PC-9 (cell line): Measurements from ENCODE around the gene ARNT2.

Source experiments
- CTCF ChIP-seq: fragments of 200-600 bp; sonication (generic); conservative IDR thresholded peaks from 2 replicates; pipeline ENCODE4 v1.6.1; 2017; ENCODE audit warnings: mixed run types, antibody characterized with exemption, mild to moderate bottlenecking, moderate library complexity
- EZH2 ChIP-seq: fragments of 200-600 bp; sonication (generic); IDR thresholded peaks from 2 replicates; pipeline ENCODE4 v1.8.0; 2017; ENCODE audit warnings: antibody characterized with exemption, low read depth

- TF ChIP-seq EZH2, result no peak
- TF ChIP-seq CTCF, result no peak
These were observed 229.0 kb downstream of the ARNT2 start for GRCh38 chr15:80633221-80633620.
